Heart right ventricle (tissue), 16 donors: Measurements from ENCODE around the gene MAD1L1. TPM values are rescaled to one million over a fixed set of nuclear protein-coding genes. Genes with fewer than 3 reads are reported as not detected.

ENCODE experiments used
- ATAC-seq, 8 donors: fragments of 200-7000 bp; cut with Tn5 transposase; one replicate each; pipeline ENCODE4 v1.9.1; 2020; ENCODE audit warnings: mild to moderate bottlenecking in 8 of 8, moderate library complexity in 8 of 8, moderate number of reproducible peaks in 1 of 8
- DNase-seq, 2 donors: peaks; one replicate each; pipeline ENCODE4 v3.0.0-alpha.2; 2020
- H3K27ac ChIP-seq, 10 donors: fragments of 200-600 bp; sonication (generic) in 2 of 10; one replicate each; pipeline versions ENCODE4 v1.5.0 to v1.8.0; 2020 to 2022; ENCODE audit warnings: mild to moderate bottlenecking in 3 of 10
- H3K27me3 ChIP-seq, 7 donors: fragments of 200-600 bp; one replicate each; pipeline ENCODE4 v1.8.0; 2021 to 2022; ENCODE audit warnings: mild to moderate bottlenecking in 2 of 7
- H3K36me3 ChIP-seq, 9 donors: fragments of 200-600 bp; sonication (generic) in 1 of 9; one replicate each; pipeline versions ENCODE4 v1.5.0 to v1.8.0; 2020 to 2022; ENCODE audit warnings: mild to moderate bottlenecking in 2 of 9
- H3K4me1 ChIP-seq, 9 donors: fragments of 200-600 bp; sonication (generic) in 1 of 9; one replicate each; pipeline versions ENCODE4 v1.5.0 to v1.8.0; 2020 to 2022; ENCODE audit warnings: mild to moderate bottlenecking in 4 of 9
- H3K4me3 ChIP-seq, 10 donors: fragments of 200-600 bp; sonication (generic) in 2 of 10; one replicate each; pipeline versions ENCODE4 v1.5.0 to v1.8.0; 2020 to 2022; ENCODE audit warnings: mild to moderate bottlenecking in 7 of 10, moderate library complexity in 2 of 10
- H3K9me3 ChIP-seq, 11 donors: fragments of 200-600 bp in 10 of 11; sonication (generic) in 2 of 11; one replicate each; pipeline versions ENCODE4 v1.5.0 to v1.8.0; 2013 to 2022; ENCODE audit warnings: mild to moderate bottlenecking in 2 of 11, control low read depth in 1 of 11, moderate library complexity in 1 of 11
- WGBS, 2 donors: extraction: QIAGEN DNeasy Blood & Tissue Kit; methylation state at CpG; one replicate each; pipeline ENCODE4 v1.1.7; 2013; ENCODE audit warnings: inconsistent platforms in 1 of 2; 5-methylcytosine and 5-hydroxymethylcytosine counted together
- intact Hi-C, 10 donors: fragments of 100-400 bp; cut with DNase I; formaldehyde crosslinking; loops; one replicate each; pipeline versions ENCODE4 v1.11.1 to v1.14.2; 2022
- polyA plus RNA-seq, 2 donors: library from polyadenylated mRNA; stranded (reverse); fragments of 200-250 nt; gene quantifications; one replicate each; pipeline ENCODE4 v1.2.3, GENCODE V29; 2013
- total RNA-seq, 10 donors: library from RNA; stranded (reverse); fragmentation: NEBNext Ultra II Directional in 3 of 10; extraction: Animal tissue kit (Norgen Biotek cat#: 25700) in 3 of 10; gene quantifications; one replicate each; pipeline versions ENCODE4 v1.2.1 to v1.2.4, GENCODE V29; 2021 to 2023
- TF ChIP-seq, protein P1 (sequence below), 9 donors: fragments of 200-600 bp; sonication (generic) in 2 of 9; IDR thresholded peaks; one replicate each; pipeline versions ENCODE4 v1.5.0 to v1.8.0; 2021 to 2022; ENCODE audit warnings: antibody characterized with exemption in 9 of 9, mild to moderate bottlenecking in 5 of 9, moderate library complexity in 1 of 9
- donor health status: Arrhythmogenic right ventricular cardiomyopathy.
- donor health status: ischemic (EF 13 %, LVEDD 7.1; RV severe dilation, severe dysfunction).
- donor health status: healthy with polysubstance abuse.
- donor health status: DM: no; HTN: yes; CAD: no.
- donor health status: DM: no; HTN: no; CAD: no.
- donor health status: ischemic (EF 25% LVEDD 6.9; RV normal size, moderate dysfunction).
- donor health status: ischemic (EF 25% LVEDD 5.7; RV mildly dilated, moderate dysfunction).
- donor health status: healthy.
- donor health status: DM: yes; HTN: yes; CAD: no.
- donor health status: Ischemic cardiomyopathy.
- donor health status: ischemic (EF 35%, LVEDD 5.7; RV mildly dilated, moderate dysfunction).
- donor health status: nonischemic (EF 11% LVEDD 7.7; RV severe dilation, severe dysfunction).
- donor health status: DM: yes; HTN: yes; CAD: no.
- donor health status: PGD.
- donor health status: ischemic (EF 29% LVEDD 5.4; RV normal size, mild dysfunction).
- donor health status: nonischemic (EF 23%, LVEDD 6.1; RV moderate dilation, normal function).

Gene MAD1L1
- total and polyA plus RNA-seq, 12 donors, result 13.8 to 46.8 (median 20.2) TPM

DNA sequence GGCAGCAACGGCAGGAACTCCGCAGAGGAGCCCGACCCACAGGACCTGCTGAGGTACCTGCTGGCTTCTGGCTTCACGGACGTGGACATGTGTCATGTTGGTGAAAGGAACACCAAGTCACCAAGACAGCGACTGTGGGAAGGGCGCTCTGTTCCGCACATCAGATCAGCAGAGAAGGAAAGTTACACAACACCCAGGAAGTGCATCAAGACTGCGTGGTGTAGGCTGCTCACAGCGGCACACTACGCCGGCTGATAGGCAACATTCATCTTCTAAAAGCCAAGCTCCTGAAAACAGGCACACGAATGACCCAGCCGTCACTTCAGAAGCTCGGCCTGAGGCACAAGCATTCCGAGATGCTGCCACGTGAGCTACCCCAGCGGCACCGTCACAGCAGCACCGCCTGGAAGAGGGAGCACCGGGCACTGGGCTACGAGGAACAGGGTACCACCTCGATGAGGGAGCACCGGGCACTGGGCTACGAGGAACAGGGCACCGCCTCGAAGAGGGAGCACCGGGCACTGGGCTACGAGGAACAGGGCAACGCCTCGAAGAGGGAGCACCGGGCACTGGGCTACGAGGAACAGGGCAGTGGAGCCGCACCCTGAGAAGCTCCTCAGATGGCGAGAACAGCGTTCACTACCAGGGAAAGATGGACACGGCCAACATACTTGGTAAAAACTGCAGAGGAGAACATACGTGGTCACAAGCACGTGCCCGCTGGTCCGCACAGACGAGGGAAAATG is 86.7 kb downstream of the MAD1L1 start:
- WGBS, 2 donors, result 96 to 97% methylated on average over 42 of the region's 42 CpGs
- Histone ChIP-seq H3K27ac (no peak overlapping the region), H3K36me3 (peaks cover 0 to 50% (median 0%) of the 10 kb centered on the region in 9 donors), H3K4me1 (peaks cover 0 to 18% (median 0%) of the 10 kb centered on the region in 9 donors), H3K27me3 (no peaks in the 10 kb centered on the region), H3K4me3 (no peak overlapping the region), H3K9me3 (no peaks in the 10 kb centered on the region)
- intact Hi-C loops, result loop anchor here in 1 of 10 donors (10.0 kb wide), 1 partner anchor 491 kb away; no protein-coding TSS in a partner anchor
- ATAC-seq, result no peak
- TF ChIP-seq, protein P1, sequence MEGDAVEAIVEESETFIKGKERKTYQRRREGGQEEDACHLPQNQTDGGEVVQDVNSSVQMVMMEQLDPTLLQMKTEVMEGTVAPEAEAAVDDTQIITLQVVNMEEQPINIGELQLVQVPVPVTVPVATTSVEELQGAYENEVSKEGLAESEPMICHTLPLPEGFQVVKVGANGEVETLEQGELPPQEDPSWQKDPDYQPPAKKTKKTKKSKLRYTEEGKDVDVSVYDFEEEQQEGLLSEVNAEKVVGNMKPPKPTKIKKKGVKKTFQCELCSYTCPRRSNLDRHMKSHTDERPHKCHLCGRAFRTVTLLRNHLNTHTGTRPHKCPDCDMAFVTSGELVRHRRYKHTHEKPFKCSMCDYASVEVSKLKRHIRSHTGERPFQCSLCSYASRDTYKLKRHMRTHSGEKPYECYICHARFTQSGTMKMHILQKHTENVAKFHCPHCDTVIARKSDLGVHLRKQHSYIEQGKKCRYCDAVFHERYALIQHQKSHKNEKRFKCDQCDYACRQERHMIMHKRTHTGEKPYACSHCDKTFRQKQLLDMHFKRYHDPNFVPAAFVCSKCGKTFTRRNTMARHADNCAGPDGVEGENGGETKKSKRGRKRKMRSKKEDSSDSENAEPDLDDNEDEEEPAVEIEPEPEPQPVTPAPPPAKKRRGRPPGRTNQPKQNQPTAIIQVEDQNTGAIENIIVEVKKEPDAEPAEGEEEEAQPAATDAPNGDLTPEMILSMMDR (IDR thresholded peaks at IDR 0.05), result no peak
- DNase-seq, result no peak

GRCh38 chr7:2144926-2145325 is 87.8 kb downstream of the MAD1L1 start:
- DNase-seq, result no peak
- intact Hi-C loops, result loop anchor here in 1 of 10 donors (10.0 kb wide), 1 partner anchor 490 kb away; no protein-coding TSS in a partner anchor
- H3K27ac ChIP-seq, result no peak overlapping the region
- no peak for ATAC-seq
- peaks cover 0 to 9% (median 0%) of the 10 kb centered on the region in 9 donors for H3K4me1 ChIP-seq
- TF ChIP-seq, protein P1 (IDR thresholded peaks at IDR 0.05), result no peak
- H3K36me3 ChIP-seq, result peaks cover 0 to 50% (median 0%) of the 10 kb centered on the region in 9 donors
- no peaks in the 10 kb centered on the region for H3K9me3 ChIP-seq
- H3K27me3 ChIP-seq, result no peaks in the 10 kb centered on the region
- H3K4me3 ChIP-seq, result no peak overlapping the region
- WGBS, 2 donors, result 96 to 97% methylated on average over 15 of the region's 15 CpGs

- H3K27ac ChIP-seq, result no peak overlapping the region
- H3K36me3 ChIP-seq, result peaks cover 0 to 50% (median 0%) of the 10 kb centered on the region in 9 donors
- ATAC-seq (no peak), DNase-seq (no peak)
- H3K9me3 ChIP-seq, result no peaks in the 10 kb centered on the region
- peaks cover 0 to 9% (median 0%) of the 10 kb centered on the region in 9 donors for H3K4me1 ChIP-seq
- intact Hi-C loops, result loop anchor here in 1 of 10 donors (10.0 kb wide), 1 partner anchor 489 kb away; no protein-coding TSS in a partner anchor
- no peak overlapping the region for H3K4me3 ChIP-seq
- no peaks in the 10 kb centered on the region for H3K27me3 ChIP-seq
- 93 to 95% methylated on average over 25 of the region's 25 CpGs for WGBS, 2 donors
- TF ChIP-seq, protein P1 (IDR thresholded peaks at IDR 0.05), result no peak
These were observed 88.7 kb downstream of the MAD1L1 start for GRCh38 chr7:2143981-2144595.

DNA sequence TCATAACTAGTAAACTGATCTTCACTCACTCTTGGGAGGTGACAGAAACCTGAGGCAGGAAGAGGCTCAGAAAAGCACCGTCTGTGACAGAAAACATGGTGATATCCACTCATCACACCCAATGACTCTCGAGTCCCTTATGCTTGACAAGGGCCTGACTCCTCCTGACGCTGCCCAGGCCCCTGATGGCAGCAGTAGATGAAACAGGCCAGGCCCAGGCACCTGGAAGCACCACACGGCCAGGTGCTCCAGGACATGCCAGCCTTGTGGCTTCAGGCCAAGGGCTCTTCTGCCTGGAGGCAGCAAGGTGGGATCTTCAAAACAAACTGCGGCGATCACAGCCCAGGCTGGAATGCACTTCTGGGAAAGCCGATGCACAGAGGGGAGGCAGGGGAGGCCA is 89.3 kb downstream of the MAD1L1 start:
- peaks cover 0 to 44% (median 0%) of the 10 kb centered on the region in 9 donors for H3K36me3 ChIP-seq
- WGBS, 2 donors, result 86 to 93% methylated on average over 7 of the region's 7 CpGs
- TF ChIP-seq, protein P1 (IDR thresholded peaks at IDR 0.05), result no peak
- H3K4me1 ChIP-seq, result peaks cover 0 to 9% (median 0%) of the 10 kb centered on the region in 9 donors
- intact Hi-C loops, result loop anchor here in 1 of 10 donors (10.0 kb wide), 1 partner anchor 489 kb away; no protein-coding TSS in a partner anchor
- DNase-seq (peak in 1 of 2 donors; percentile 6), ATAC-seq (no peak)
- H3K27ac ChIP-seq, result no peak overlapping the region
- no peaks in the 10 kb centered on the region for H3K9me3 ChIP-seq
- no peaks in the 10 kb centered on the region for H3K27me3 ChIP-seq
- H3K4me3 ChIP-seq, result no peak overlapping the region
